Measurements from ENCODE around the gene ZFYVE21. TPM values are rescaled to one million over a fixed set of nuclear protein-coding genes. Genes with fewer than 3 reads are reported as not detected.
A peak's percentile ranks its signal among the peaks of the same experiment; 100 is the strongest.

The ZFYVE21 gene
- total RNA-seq, 1 donor = 36.9 TPM

DNA sequence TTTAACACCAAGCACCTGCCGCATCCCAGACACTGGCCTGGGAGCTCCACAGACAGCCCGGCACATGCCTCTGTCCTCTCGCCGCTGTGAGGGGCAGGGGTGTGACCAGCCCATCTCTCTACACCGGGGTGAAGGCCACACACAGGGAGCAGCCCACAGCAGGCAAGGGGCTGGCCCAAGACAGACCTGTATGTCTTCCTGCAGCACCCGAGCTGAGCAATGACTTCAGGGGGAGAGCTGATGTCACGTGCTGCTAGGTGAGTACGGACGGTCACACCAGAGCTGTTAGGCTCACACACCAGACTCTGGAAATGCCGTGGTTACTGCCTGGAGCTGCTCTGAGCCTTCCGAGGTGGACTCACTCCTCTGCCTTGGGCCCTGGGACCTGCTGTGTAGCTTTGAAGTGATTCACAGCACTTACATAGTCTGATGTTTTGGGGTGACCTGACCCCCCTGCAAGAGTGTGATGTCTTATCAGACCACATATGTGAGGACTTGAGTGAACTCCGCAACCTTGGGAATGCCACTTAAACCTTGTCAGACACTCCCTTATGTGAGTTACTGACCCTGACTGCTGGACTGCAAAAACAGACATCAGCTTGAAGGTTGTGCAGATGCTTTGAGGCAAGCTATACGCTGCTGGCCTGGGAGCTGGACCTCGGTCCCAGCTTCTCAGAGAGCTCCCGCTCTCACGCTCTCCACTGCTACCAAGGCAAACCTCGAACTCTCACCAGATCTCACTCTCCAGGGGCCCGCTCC, 2.1 kb upstream of the ZFYVE21 start:
- H3K4me1 ChIP-seq (ENCODE audit: insufficient read depth, low read length) = peaks cover 27% of the 10 kb centered on the region
- H3K79me2 ChIP-seq (ENCODE audit: insufficient read depth, low read length) = peaks cover 45% of the 10 kb centered on the region

DNA sequence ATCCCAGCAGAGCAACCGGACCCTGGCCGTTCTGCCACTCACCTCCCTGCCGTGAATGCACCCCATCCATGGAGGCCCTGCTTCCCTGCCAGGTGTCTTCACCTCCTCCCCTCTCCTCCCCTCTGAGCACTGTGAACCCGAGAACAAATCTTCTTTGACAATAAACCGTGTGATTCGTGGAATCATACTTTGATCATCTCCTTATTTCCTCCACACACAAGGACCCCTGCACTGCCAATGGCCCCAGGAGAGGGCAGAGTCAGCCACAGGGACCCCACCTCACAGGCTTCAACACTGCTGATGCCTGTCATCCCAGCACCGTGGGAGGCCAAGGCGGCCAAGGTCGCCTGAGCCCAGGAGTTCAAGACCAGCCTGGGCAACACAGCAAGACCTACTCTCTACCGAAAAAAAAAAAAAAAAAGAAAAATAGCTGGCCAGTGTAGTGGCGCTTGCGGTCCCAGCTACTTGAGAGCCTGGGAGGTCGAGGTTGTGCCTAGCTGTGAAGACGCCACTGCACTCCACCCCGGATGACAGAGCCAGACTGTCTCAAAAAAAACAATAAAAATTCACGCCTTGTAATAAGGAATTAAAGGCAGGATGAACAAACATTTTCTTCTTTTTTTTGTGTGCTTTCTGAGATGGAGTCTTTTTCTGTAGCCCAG, 1.4 kb upstream of the ZFYVE21 start:
- Histone ChIP-seq H3K4me3 (ENCODE audit: insufficient read depth, low read length) (peak overlapping the region; percentile 74), H3K27ac (ENCODE audit: low read depth, low read length) (no peak overlapping the region), H3K27me3 (ENCODE audit: insufficient read depth, low read length) (no peaks in the 10 kb centered on the region), H2AFZ (ENCODE audit: low read length) (no peak overlapping the region), H3K36me3 (ENCODE audit: insufficient read depth, low read length) (peaks cover 10% of the 10 kb centered on the region), H4K20me1 (ENCODE audit: insufficient read depth, low read length) (peaks cover 20% of the 10 kb centered on the region), H3K79me2 (ENCODE audit: insufficient read depth, low read length) (peaks cover 49% of the 10 kb centered on the region), H3K4me2 (ENCODE audit: insufficient read depth, low read length) (peak overlapping the region; percentile 76), H3K4me1 (ENCODE audit: insufficient read depth, low read length) (peaks cover 27% of the 10 kb centered on the region), H3K9me3 (ENCODE audit: low read depth, low read length) (no peaks in the 10 kb centered on the region)
- no peak for DNase-seq (ENCODE audit: insufficient read length, low spot score, missing footprints)
- TF ChIP-seq, protein P1, sequence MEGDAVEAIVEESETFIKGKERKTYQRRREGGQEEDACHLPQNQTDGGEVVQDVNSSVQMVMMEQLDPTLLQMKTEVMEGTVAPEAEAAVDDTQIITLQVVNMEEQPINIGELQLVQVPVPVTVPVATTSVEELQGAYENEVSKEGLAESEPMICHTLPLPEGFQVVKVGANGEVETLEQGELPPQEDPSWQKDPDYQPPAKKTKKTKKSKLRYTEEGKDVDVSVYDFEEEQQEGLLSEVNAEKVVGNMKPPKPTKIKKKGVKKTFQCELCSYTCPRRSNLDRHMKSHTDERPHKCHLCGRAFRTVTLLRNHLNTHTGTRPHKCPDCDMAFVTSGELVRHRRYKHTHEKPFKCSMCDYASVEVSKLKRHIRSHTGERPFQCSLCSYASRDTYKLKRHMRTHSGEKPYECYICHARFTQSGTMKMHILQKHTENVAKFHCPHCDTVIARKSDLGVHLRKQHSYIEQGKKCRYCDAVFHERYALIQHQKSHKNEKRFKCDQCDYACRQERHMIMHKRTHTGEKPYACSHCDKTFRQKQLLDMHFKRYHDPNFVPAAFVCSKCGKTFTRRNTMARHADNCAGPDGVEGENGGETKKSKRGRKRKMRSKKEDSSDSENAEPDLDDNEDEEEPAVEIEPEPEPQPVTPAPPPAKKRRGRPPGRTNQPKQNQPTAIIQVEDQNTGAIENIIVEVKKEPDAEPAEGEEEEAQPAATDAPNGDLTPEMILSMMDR (IDR thresholded peaks at IDR 0.05; ENCODE audit: extremely low read depth, low read depth, low read length) = no peak

More for the DNA sequence above, 2.1 kb upstream of the ZFYVE21 start:
- Histone ChIP-seq H3K9me3 (ENCODE audit: low read depth, low read length) (no peaks in the 10 kb centered on the region), H3K27me3 (ENCODE audit: insufficient read depth, low read length) (no peaks in the 10 kb centered on the region), H3K4me3 (ENCODE audit: insufficient read depth, low read length) (no peak overlapping the region), H4K20me1 (ENCODE audit: insufficient read depth, low read length) (peaks cover 22% of the 10 kb centered on the region), H3K36me3 (ENCODE audit: insufficient read depth, low read length) (peaks cover 16% of the 10 kb centered on the region), H3K4me2 (ENCODE audit: insufficient read depth, low read length) (no peak overlapping the region), H3K27ac (ENCODE audit: low read depth, low read length) (no peak overlapping the region), H2AFZ (ENCODE audit: low read length) (no peak overlapping the region)
- TF ChIP-seq, protein P1 (IDR thresholded peaks at IDR 0.05; ENCODE audit: extremely low read depth, low read depth, low read length) = no peak
- no peak for DNase-seq (ENCODE audit: insufficient read length, low spot score, missing footprints)

DNA sequence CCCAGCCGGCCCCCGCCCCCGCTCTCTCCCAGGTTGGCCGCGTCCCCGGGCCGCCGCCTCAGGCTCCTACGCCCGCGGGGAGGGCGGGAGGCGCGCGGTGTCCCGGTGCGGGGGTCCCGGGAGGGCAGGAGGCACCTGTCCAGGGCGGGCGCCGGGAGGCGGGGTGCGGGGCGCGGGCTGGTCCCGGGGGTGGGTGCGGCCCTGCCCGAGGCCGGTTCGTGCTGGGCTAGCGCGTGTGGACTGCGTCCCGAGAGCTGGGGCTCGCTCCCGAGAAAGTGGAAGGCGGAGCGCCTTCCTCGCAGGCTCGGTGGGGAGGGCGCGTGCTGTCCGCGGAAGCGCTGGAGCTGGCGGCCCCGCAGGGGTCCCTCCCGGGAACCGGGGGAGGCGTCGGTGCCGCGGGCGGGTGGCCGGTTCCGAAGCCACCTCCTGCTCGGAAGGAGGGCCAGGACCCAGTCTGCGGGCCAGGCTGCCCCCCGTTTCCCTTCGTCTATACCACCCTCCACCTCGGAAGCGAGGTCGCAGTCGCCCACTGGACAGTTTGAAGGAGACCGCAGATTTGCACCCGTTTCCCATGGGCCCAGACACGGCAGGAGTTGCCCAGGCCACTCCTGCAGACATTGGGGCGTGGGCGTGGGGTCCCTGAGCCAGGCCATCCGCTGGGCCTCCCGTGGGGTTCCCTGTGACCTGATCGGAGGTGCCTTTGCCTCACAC, 636 bp downstream of the ZFYVE21 start:
- DNase-seq (ENCODE audit: insufficient read length, low spot score, missing footprints) = peak; percentile 96
- TF ChIP-seq, protein P1 (IDR thresholded peaks at IDR 0.05; ENCODE audit: extremely low read depth, low read depth, low read length) = no peak
- Histone ChIP-seq H3K36me3 (ENCODE audit: insufficient read depth, low read length) (peaks cover under 1% of the 10 kb centered on the region), H3K79me2 (ENCODE audit: insufficient read depth, low read length) (peaks cover 66% of the 10 kb centered on the region), H2AFZ (ENCODE audit: low read length) (peak overlapping the region; percentile 4), H3K9me3 (ENCODE audit: low read depth, low read length) (no peaks in the 10 kb centered on the region), H3K27ac (ENCODE audit: low read depth, low read length) (peak overlapping the region; percentile 41), H3K4me1 (ENCODE audit: insufficient read depth, low read length) (peaks cover 27% of the 10 kb centered on the region), H3K4me2 (ENCODE audit: insufficient read depth, low read length) (peak overlapping the region; percentile 80), H3K4me3 (ENCODE audit: insufficient read depth, low read length) (peak overlapping the region; percentile 81), H3K27me3 (ENCODE audit: insufficient read depth, low read length) (no peaks in the 10 kb centered on the region), H4K20me1 (ENCODE audit: insufficient read depth, low read length) (peaks cover 37% of the 10 kb centered on the region)
